NCI-H82 treated with DMSO at 0.1 percent for 48 hours (cell line): ENCODE measurements around the gene ATP2A1.
A peak's percentile ranks its signal among the peaks of the same experiment; 100 is the strongest.
"Not testable (repeated sequence)": the region's sequence is repeated elsewhere in the genome, so short reads cannot be mapped to it uniquely, and the experiment has no call there.

Experiments used
- DNase-seq: peaks from one replicate; lab custom pipeline; 2025; ENCODE audit not compliant: unreplicated experiment; lab: John Stamatoyannopoulos, UW

ATP2A1 gene

DNA sequence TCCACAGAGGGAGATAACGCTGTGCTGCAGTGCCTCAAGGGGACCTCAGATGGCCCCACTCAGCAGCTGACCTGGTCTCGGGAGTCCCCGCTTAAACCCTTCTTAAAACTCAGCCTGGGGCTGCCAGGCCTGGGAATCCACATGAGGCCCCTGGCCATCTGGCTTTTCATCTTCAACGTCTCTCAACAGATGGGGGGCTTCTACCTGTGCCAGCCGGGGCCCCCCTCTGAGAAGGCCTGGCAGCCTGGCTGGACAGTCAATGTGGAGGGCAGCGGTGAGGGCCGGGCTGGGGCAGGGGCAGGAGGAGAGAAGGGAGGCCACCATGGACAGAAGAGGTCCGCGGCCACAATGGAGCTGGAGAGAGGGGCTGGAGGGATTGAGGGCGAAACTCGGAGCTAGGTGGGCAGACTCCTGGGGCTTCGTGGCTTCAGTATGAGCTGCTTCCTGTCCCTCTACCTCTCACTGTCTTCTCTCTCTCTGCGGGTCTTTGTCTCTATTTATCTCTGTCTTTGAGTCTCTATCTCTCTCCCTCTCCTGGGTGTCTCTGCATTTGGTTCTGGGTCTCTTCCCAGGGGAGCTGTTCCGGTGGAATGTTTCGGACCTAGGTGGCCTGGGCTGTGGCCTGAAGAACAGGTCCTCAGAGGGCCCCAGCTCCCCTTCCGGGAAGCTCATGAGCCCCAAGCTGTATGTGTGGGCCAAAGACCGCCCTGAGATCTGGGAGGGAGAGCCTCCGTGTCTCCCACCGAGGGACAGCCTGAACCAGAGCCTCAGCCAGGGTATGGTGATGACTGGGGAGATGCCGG, 54.3 kb downstream of the ATP2A1 start:
- DNase-seq = peak; percentile 48

GRCh38 chr16:28933171-28933570, 54.9 kb downstream of the ATP2A1 start:
- DNase-seq = no peak

DNA sequence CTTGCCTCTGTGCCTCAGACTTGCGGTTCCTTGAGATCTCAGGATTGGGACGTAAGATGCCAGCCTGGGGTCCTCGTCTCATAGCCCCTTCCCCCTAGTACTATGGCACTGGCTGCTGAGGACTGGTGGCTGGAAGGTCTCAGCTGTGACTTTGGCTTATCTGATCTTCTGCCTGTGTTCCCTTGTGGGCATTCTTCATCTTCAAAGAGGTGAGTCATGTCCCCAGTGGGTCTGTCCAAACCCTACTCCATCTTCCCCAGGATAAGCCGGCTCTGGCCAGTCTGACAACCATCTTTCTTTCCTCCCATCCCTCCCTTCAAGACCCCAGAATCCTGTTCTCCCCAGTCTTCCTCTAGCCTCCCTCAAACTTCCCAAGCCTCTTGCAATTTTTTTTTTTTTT, 57.1 kb downstream of the ATP2A1 start:
- no peak for DNase-seq

- no peak for DNase-seq
Observed at GRCh38 chr16:28935924-28936783, 57.9 kb downstream of the ATP2A1 start.

DNA sequence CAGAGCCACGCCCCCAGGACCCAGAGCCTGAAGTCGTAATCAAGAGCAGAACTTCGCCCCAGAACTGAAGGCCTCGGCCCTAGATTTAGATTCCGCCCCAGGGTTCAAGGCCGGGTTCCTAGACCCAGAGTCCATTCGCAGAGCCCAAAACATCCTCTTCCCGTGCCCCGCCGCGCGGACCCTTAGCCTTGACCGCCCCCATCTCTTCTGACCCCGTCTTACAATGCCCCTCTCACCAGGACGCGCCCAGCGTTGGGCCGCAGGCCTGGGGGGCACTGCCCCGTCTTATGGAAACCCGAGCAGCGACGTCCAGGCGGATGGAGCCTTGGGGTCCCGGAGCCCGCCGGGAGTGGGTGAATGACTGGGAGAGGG, 58.5 kb downstream of the ATP2A1 start:
- DNase-seq = no peak

- no peak for DNase-seq
Observed at GRCh38 chr16:28937222-28937876, 59.1 kb downstream of the ATP2A1 start.

DNA sequence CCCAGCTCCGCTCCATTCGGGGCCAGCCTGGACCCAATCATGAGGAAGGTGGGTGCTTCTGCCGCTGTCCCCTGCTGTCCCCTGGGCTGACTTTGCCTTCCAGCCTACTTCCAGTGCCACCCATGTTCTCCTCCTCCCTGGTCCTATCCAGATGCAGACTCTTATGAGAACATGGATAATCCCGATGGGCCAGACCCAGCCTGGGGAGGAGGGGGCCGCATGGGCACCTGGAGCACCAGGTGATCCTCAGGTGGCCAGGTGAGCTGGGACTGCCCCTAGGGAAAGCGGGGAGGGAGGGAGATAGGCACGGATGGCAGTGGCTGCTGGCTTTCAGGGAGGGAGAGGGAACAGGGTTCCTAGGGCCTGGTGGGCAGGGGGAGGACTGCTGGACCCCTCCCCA, 60.4 kb downstream of the ATP2A1 start:
- DNase-seq = no peak

DNA sequence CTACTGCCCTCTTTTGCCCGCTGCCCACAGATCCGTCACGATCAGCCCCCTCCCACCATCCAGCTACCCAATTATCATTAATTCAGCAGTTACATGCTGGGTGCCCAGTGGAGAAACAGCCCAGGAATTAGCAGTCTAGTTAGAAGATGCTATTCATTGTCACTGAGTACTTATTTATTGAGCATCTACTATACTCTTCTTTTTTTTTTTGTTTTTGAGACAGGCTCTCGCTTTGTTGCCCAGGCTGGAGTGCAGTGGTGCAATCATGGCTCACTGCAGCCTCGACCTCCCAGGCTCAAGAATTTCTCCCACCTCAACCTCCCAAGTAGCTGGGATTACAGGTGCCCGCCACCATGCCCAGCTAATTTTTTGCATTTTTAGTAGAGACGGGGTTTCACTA, 61.5 kb downstream of the ATP2A1 start:
- not testable (repeated sequence) for DNase-seq

- peak; percentile 96 for DNase-seq
Observed at GRCh38 chr16:28943281-28943680, 65.0 kb downstream of the ATP2A1 start.

DNA sequence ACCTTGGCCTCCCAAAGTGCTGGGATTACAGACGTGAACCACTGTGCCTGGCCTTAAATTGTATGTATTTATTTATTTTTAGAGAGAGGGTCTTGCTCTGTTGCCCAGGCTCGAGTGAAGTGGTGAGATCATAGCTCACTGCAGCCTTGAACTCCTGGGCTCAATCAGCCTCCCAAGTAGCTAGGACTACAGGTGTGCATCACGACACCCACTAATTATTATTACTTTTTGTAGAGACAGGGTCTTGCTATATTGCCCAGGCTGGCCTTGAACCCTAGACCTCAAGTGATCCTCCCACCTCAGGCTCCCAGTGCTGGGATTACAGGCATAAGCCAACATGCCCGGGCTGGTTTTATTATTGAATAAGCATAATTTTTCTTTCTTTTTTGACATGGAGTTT, 68.4 kb downstream of the ATP2A1 start:
- DNase-seq = no peak

- peak; percentile 98 for DNase-seq
Observed at GRCh38 chr16:28950648-28951409, 72.5 kb downstream of the ATP2A1 start, which contains the start of gene NFATC2IP. TSS of gene NFATC2IP (plus strand) at chr16:28950937. CDS start at chr16:28951012, 75 bp downstream.

DNA sequence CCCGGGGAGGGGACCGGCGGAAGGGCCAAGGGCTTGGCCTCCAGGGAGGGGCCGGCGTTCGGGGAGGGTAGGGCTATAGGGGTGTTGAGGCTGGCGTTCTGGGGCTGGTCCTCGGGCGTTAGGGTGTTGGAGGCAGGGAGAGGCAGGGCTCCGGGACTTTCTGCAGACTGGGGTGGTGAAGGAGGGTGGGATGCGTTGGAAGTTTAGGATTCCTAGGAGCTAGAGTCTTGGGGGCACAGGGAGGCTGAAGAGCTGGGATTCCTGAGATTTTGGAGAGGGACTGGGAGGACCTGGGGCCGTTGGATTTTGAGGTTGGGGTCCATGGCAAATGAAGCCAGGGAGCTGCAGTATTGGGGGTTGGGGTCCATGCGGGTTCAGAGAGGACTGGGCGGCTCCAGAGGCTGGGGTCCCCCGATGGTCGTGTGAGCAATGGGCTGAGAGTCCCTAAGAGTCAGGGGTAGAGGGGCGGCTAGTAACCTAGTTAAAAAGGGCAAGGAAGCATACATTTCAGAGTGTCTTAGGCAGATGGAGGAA, 73.2 kb downstream of the ATP2A1 start:
- no peak for DNase-seq
